ENCODE results near the gene FLYWCH2. TPM values are rescaled to one million over a fixed set of nuclear protein-coding genes. Genes with fewer than 3 reads are reported as not detected.
"Not testable (repeated sequence)": the region's sequence is repeated elsewhere in the genome, so short reads cannot be mapped to it uniquely, and the experiment has no call there.

The FLYWCH2 gene
- total RNA-seq, 1 donor from 2014 or later: 54.0 TPM

- TF ChIP-seq CTCF (IDR thresholded peaks at IDR 0.05): no peak
- no peak overlapping the region for H3K27ac Mint-ChIP-seq (ENCODE audit: unreplicated experiment)
- H3K4me1 Mint-ChIP-seq (ENCODE audit: unreplicated experiment): peaks cover 4% of the 10 kb centered on the region
- H3K9me3 Mint-ChIP-seq (ENCODE audit: unreplicated experiment): no peaks in the 10 kb centered on the region
- H3K36me3 Mint-ChIP-seq (ENCODE audit: unreplicated experiment): peaks cover 13% of the 10 kb centered on the region
- H3K27me3 Mint-ChIP-seq (ENCODE audit: unreplicated experiment): no peaks in the 10 kb centered on the region
- no peak overlapping the region for H3K4me3 Mint-ChIP-seq (ENCODE audit: unreplicated experiment)
- DNase-seq (ENCODE audit: extremely low spot score, unreplicated experiment): no peak
Measured at GRCh38 chr16:2924901-2925755, 42.1 kb downstream of the FLYWCH2 start.

GRCh38 chr16:2925951-2926649, 43.1 kb downstream of the FLYWCH2 start:
- Mint-ChIP-seq H3K27ac (ENCODE audit: unreplicated experiment) (no peak overlapping the region), H3K4me3 (ENCODE audit: unreplicated experiment) (no peak overlapping the region), H3K9me3 (ENCODE audit: unreplicated experiment) (no peaks in the 10 kb centered on the region), H3K36me3 (ENCODE audit: unreplicated experiment) (peaks cover 11% of the 10 kb centered on the region), H3K4me1 (ENCODE audit: unreplicated experiment) (peaks cover 4% of the 10 kb centered on the region), H3K27me3 (ENCODE audit: unreplicated experiment) (no peaks in the 10 kb centered on the region)
- DNase-seq (ENCODE audit: extremely low spot score, unreplicated experiment): no peak
- TF ChIP-seq CTCF (IDR thresholded peaks at IDR 0.05): no peak

- Mint-ChIP-seq H3K27ac (ENCODE audit: unreplicated experiment) (no peak overlapping the region), H3K4me1 (ENCODE audit: unreplicated experiment) (peaks cover 4% of the 10 kb centered on the region)
Measured at GRCh38 chr16:2926650-2926999, 43.6 kb downstream of the FLYWCH2 start.

GRCh38 chr16:2927010-2927646, 44.1 kb downstream of the FLYWCH2 start:
- no peaks in the 10 kb centered on the region for H3K27me3 Mint-ChIP-seq (ENCODE audit: unreplicated experiment)
- peak; percentile 95 for TF ChIP-seq CTCF (IDR thresholded peaks at IDR 0.05)
- peak; percentile 93 for DNase-seq (ENCODE audit: extremely low spot score, unreplicated experiment)
- peaks cover 4% of the 10 kb centered on the region for H3K4me1 Mint-ChIP-seq (ENCODE audit: unreplicated experiment)
- H3K27ac Mint-ChIP-seq (ENCODE audit: unreplicated experiment): no peak overlapping the region
- H3K9me3 Mint-ChIP-seq (ENCODE audit: unreplicated experiment): no peaks in the 10 kb centered on the region
- H3K36me3 Mint-ChIP-seq (ENCODE audit: unreplicated experiment): peaks cover 9% of the 10 kb centered on the region
- peak overlapping the region; percentile 27 for H3K4me3 Mint-ChIP-seq (ENCODE audit: unreplicated experiment)

More at GRCh38 chr16:2926650-2926999, 43.6 kb downstream of the FLYWCH2 start:
- Mint-ChIP-seq H3K36me3 (ENCODE audit: unreplicated experiment) (peaks cover 10% of the 10 kb centered on the region), H3K27me3 (ENCODE audit: unreplicated experiment) (no peaks in the 10 kb centered on the region), H3K9me3 (ENCODE audit: unreplicated experiment) (no peaks in the 10 kb centered on the region), H3K4me3 (ENCODE audit: unreplicated experiment) (peak overlapping the region; percentile 27)
- TF ChIP-seq CTCF (IDR thresholded peaks at IDR 0.05): no peak
- no peak for DNase-seq (ENCODE audit: extremely low spot score, unreplicated experiment)

- not testable (repeated sequence) for DNase-seq (ENCODE audit: extremely low spot score, unreplicated experiment); H3K27ac Mint-ChIP-seq (ENCODE audit: unreplicated experiment); H3K36me3 Mint-ChIP-seq (ENCODE audit: unreplicated experiment); H3K4me3 Mint-ChIP-seq (ENCODE audit: unreplicated experiment); H3K4me1 Mint-ChIP-seq (ENCODE audit: unreplicated experiment); H3K9me3 Mint-ChIP-seq (ENCODE audit: unreplicated experiment); H3K27me3 Mint-ChIP-seq (ENCODE audit: unreplicated experiment)
Measured at GRCh38 chr16:2928151-2928550, 45.1 kb downstream of the FLYWCH2 start.
